Activated T-cell treated with anti-CD3 and anti-CD28 coated beads, Interleukin-2, amount 50 U/mL, for 72 hours (primary cell): ENCODE measurements around the gene MIA2. TPM values are rescaled to one million over a fixed set of nuclear protein-coding genes. Genes with fewer than 3 reads are reported as not detected.
"Not testable (repeated sequence)": the region's sequence is repeated elsewhere in the genome, so short reads cannot be mapped to it uniquely, and the experiment has no call there.

ENCODE experiments used
- ATAC-seq, 2 donors: fragments of 150-1000 bp; cut with Tn5 transposase; replicated peaks in 1 of 2; 2 replicates each; pipeline ENCODE4 v1.10.0; 2021; ENCODE audit warnings: moderate library complexity in 2 of 2, mild to moderate bottlenecking in 1 of 2
- DNase-seq, 2 donors: peaks; one replicate each; pipeline ENCODE4 v3.0.0; 2021 to 2022; ENCODE audit warnings: mixed read lengths in 1 of 2
- H3K27ac Mint-ChIP-seq: one replicate; pipeline ENCODE4 v1.8.0; 2022; ENCODE audit warnings: mild to moderate bottlenecking, moderate library complexity, mixed read lengths
- H3K27me3 Mint-ChIP-seq: one replicate; pipeline ENCODE4 v1.8.0; 2022; ENCODE audit warnings: low read depth, mixed read lengths
- H3K36me3 Mint-ChIP-seq, 2 donors: one replicate each; pipeline ENCODE4 v1.8.0; 2022; ENCODE audit warnings: mixed read lengths in 2 of 2, mild to moderate bottlenecking in 1 of 2; ENCODE audit not compliant: insufficient read depth in 2 of 2
- H3K4me1 Mint-ChIP-seq: one replicate; pipeline ENCODE4 v1.8.0; 2022; ENCODE audit warnings: low read depth, mixed read lengths
- H3K4me3 Mint-ChIP-seq, 2 donors: one replicate each; pipeline ENCODE4 v1.8.0; 2022; ENCODE audit warnings: mild to moderate bottlenecking in 2 of 2, mixed read lengths in 2 of 2, moderate library complexity in 2 of 2
- H3K9me3 Mint-ChIP-seq, 2 donors: one replicate each; pipeline ENCODE4 v1.8.0; 2022; ENCODE audit warnings: mixed read lengths in 2 of 2
- total RNA-seq, 2 donors: library from RNA; stranded (reverse); gene quantifications; one replicate each; pipeline ENCODE4 v1.2.3, GENCODE V29; 2022

The MIA2 gene
- total RNA-seq, 2 donors from 2014 or later, result 54.5 to 56.7 TPM

DNA sequence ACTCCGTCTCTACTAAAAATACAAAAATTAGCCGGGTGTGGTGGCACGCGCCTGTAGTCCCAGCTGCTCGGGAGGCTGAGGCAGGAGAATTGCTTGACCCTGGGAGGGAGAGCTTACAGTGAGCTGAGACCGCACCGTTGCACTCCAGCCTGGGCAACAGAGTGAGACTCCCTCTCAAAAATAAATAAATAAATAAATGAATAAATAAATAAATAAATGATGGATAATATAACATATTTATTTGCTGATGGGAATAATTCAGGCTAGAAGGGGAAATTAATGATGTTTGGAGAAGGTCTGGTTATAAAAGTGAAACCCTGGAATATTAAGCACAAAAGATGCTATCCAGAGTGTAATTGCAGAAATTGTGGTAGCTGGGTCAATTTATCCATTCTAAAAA, 107.4 kb downstream of the MIA2 start:
- peaks cover 12 to 22% of the 10 kb centered on the region in 2 donors for H3K36me3 Mint-ChIP-seq
- H3K4me3 Mint-ChIP-seq, H3K27me3 Mint-ChIP-seq, H3K9me3 Mint-ChIP-seq, H3K27ac Mint-ChIP-seq, DNase-seq, ATAC-seq: not testable (repeated sequence)
- H3K4me1 Mint-ChIP-seq, result peaks cover 20% of the 10 kb centered on the region

DNA sequence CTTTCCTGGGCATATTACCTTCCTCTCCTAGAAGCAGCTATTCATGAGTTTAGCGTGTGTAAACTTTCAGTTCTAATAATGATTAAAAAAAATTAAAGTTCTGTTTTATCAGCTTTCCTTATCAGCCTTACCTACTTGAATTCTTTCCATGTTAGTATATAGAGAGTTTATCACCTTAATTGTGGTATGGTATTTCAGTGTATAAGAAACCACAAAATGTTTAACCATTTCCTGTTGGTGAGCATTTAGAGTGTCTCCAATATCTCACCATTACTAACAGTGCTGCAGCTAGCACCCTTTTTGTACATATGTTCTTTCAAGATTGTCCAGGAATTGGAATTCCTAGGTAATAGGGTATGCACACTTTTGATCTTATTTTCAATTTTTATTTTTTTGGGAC, 109.1 kb downstream of the MIA2 start:
- peaks cover 10 to 22% of the 10 kb centered on the region in 2 donors for H3K36me3 Mint-ChIP-seq
- no peak overlapping the region for H3K27ac Mint-ChIP-seq
- no peaks in the 10 kb centered on the region for H3K27me3 Mint-ChIP-seq
- no peak overlapping the region for H3K4me3 Mint-ChIP-seq
- peaks cover 20% of the 10 kb centered on the region for H3K4me1 Mint-ChIP-seq
- ATAC-seq (no peak), DNase-seq (no peak)
- H3K9me3 Mint-ChIP-seq, result peaks cover 3% of the 10 kb centered on the region in 2 donors

GRCh38 chr14:39343614-39344013, 109.9 kb downstream of the MIA2 start:
- Mint-ChIP-seq H3K36me3 (peaks cover 10 to 21% of the 10 kb centered on the region in 2 donors), H3K27me3 (no peaks in the 10 kb centered on the region), H3K4me1 (peaks cover 20% of the 10 kb centered on the region), H3K4me3 (no peak overlapping the region), H3K9me3 (peaks cover 3% of the 10 kb centered on the region in 2 donors), H3K27ac (no peak overlapping the region)
- no peak for DNase-seq
- ATAC-seq, result no peak

DNA sequence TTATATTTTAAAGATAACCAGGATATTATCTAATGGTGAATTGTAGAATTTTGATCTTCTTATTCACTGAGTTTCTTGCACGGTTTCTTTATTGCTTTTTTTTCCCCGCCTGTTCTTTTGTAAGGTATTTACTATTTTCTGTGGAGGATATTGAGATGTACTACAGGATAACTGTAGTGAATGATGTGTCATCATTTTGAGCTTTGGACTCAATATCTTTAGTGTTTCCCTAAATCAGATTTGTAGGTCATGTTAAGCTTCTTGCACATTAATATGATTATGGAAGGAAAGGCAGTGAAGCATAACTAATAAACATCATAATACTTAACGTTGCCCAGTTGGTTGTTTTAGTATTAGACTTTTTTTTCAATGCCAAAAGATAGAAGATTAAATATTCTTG, 117.2 kb downstream of the MIA2 start:
- no peaks in the 10 kb centered on the region for H3K4me1 Mint-ChIP-seq
- peaks cover 3 to 4% of the 10 kb centered on the region in 2 donors for H3K9me3 Mint-ChIP-seq
- no peak overlapping the region for H3K4me3 Mint-ChIP-seq
- H3K27me3 Mint-ChIP-seq, result no peaks in the 10 kb centered on the region
- no peak overlapping the region for H3K27ac Mint-ChIP-seq
- DNase-seq (no peak), ATAC-seq (no peak)
- H3K36me3 Mint-ChIP-seq, result peaks cover 8 to 29% of the 10 kb centered on the region in 2 donors

DNA sequence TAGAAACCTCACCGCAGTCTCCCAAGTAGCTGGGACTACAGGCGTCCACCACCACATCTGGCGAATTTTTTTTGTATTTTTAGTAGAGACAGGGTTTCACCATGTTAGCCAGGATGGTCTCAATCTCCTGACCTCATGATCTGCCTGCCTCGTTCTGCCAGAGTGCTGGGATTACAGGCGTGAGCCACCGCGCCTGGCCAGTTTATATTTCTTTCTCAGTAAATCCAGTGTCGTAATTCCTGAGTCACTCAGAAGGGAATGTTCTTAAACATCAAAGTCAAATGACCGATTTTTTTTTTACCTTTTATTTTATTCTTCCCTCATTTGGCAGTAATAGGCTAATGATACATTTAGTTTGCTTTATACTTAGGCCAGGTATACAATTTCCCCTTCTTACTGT, 118.0 kb downstream of the MIA2 start:
- Mint-ChIP-seq H3K9me3 (peaks cover 4% of the 10 kb centered on the region in 2 donors), H3K4me1 (peaks cover 5% of the 10 kb centered on the region), H3K36me3 (peaks cover 11 to 34% of the 10 kb centered on the region in 2 donors), H3K27me3 (no peaks in the 10 kb centered on the region), H3K27ac (no peak overlapping the region), H3K4me3 (no peak overlapping the region)
- no peak for ATAC-seq
- DNase-seq, result no peak

DNA sequence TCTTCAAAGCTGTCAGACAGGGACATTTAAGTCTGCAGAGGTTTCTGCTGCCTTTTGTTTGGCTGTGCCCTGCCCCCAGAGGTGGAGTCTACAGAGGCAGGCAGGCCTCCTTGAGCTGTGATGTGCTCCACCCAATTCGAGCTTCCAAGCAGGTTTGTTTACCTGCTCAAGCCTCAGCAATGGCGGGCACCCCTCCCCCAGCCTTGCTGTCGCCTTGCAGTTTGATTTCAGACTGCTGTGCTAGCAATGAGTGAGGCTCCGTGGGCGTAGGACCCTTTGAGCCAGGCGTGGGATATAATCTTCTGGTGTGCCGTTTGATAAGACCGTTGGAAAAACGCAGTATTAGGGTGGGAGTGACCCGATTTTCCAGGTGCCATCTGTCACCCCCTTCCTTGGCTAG, 125.4 kb downstream of the MIA2 start:
- Mint-ChIP-seq H3K36me3 (peaks cover 26 to 47% of the 10 kb centered on the region in 2 donors), H3K9me3 (peaks cover 11 to 15% of the 10 kb centered on the region in 2 donors)
- not testable (repeated sequence) for DNase-seq, H3K4me3 Mint-ChIP-seq, H3K27ac Mint-ChIP-seq, ATAC-seq, H3K4me1 Mint-ChIP-seq, H3K27me3 Mint-ChIP-seq

DNA sequence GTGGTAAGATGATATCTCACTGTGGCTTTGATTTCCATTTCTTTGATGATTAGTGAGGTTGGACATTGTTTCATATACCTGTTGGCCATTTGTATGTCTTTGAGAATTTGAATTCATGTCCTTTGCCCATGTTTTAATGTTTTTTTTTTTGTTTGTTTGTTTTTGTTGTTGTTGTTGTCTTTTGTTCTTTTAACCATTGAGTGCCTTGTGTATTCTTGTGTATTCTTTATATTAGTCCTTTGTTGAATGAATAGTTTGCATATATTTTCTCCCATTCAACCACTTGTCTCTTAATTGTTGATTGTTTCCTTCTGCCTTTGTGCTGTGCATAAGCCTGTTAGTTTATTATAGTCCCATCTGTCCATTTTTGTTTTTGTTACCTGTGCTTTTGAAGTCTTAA, 126.6 kb downstream of the MIA2 start:
- H3K27ac Mint-ChIP-seq, result peak overlapping the region; percentile 4
- no peak overlapping the region for H3K4me3 Mint-ChIP-seq
- no peaks in the 10 kb centered on the region for H3K27me3 Mint-ChIP-seq
- peaks cover 12 to 15% of the 10 kb centered on the region in 2 donors for H3K9me3 Mint-ChIP-seq
- DNase-seq, result no peak
- peaks cover 31 to 55% of the 10 kb centered on the region in 2 donors for H3K36me3 Mint-ChIP-seq
- no peak for ATAC-seq
- peaks cover 5% of the 10 kb centered on the region for H3K4me1 Mint-ChIP-seq

- H3K4me1 Mint-ChIP-seq, ATAC-seq: not testable (repeated sequence)
These were observed 127.8 kb downstream of the MIA2 start for GRCh38 chr14:39361556-39361955.

GRCh38 chr14:39364509-39364908, 130.8 kb downstream of the MIA2 start:
- Mint-ChIP-seq H3K9me3 (peaks cover 14 to 17% of the 10 kb centered on the region in 2 donors), H3K36me3 (peaks cover 30 to 44% of the 10 kb centered on the region in 2 donors), H3K4me3 (no peak overlapping the region), H3K4me1 (no peaks in the 10 kb centered on the region), H3K27ac (peak overlapping the region; percentile 8), H3K27me3 (no peaks in the 10 kb centered on the region)
- DNase-seq (no peak), ATAC-seq (no peak)

More at GRCh38 chr14:39361556-39361955, 127.8 kb downstream of the MIA2 start:
- Mint-ChIP-seq H3K9me3 (peaks cover 14 to 17% of the 10 kb centered on the region in 2 donors), H3K36me3 (peaks cover 34 to 54% of the 10 kb centered on the region in 2 donors)
- H3K27me3 Mint-ChIP-seq, H3K4me3 Mint-ChIP-seq, H3K27ac Mint-ChIP-seq, DNase-seq: not testable (repeated sequence)

DNA sequence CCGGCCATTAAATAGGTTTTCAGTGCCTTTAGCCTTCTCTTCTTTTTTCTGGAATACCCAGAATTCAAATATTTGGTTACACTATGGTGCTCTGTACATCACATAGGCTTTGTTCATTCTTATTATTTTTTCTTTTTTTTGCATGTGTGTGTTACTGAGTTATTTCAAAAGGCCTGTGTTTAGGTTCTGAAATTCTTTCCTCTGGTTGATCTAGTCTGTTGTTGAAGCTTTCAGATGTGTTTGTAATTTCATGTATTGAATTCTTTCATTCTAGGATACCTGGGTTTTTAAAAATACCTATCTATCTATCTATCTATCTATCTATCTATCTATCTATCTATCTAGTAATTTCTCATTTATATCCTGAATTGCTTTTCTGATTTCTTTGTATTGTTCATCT, 131.6 kb downstream of the MIA2 start:
- H3K4me1 Mint-ChIP-seq, result no peaks in the 10 kb centered on the region
- H3K36me3 Mint-ChIP-seq, result peaks cover 28 to 37% of the 10 kb centered on the region in 2 donors
- H3K27ac Mint-ChIP-seq, result peak overlapping the region; percentile 69
- ATAC-seq, result no peak
- peaks cover 13 to 16% of the 10 kb centered on the region in 2 donors for H3K9me3 Mint-ChIP-seq
- no peak for DNase-seq
- H3K27me3 Mint-ChIP-seq, result no peaks in the 10 kb centered on the region
- no peak overlapping the region for H3K4me3 Mint-ChIP-seq

DNA sequence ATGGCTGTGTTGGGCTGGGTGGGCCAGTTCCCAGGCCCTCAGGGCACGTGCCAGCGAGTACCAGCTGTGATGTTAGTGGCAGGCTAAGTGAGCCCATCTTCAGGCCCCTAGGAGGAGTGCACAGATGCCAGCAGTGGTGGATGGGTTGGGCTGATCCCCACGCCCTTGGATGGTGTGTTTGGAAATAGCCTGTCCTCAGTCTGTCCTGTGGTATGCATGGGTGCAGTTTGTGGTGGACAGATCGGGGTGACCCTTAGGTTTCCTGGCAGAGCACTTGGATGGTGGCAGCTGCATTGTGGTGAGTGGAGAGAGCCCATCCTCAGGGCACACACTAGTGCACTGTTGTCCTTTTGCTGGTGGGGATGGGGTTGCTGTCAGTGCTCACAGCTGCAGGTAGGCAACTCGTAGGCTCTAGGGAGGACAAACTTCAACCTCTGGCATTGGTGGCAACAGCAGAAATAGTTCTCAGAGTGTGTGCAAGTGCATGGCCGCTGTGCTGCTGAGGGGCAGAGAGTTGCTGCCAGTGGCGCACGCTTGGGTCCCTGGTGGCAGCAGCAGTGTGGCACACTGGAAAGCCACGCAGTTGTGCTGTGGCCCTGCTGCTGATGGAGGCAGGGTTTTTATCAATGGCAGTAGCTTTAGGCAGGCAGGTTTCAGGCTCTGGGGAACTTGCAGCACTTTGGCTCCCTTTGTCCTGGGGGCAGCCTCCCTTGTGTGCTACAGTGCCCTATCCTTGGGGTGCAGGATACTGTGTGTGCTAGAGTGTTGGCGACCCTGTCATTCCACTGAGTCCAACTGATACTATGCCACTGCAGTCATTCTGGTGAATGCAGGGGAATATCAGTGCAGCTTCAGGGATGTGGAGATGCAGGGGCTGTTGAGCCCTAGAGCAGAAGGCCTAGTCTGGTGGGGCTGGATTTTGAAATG, 133.0 kb downstream of the MIA2 start:
- Mint-ChIP-seq H3K27ac (no peak overlapping the region), H3K4me1 (no peaks in the 10 kb centered on the region), H3K27me3 (no peaks in the 10 kb centered on the region), H3K4me3 (no peak overlapping the region), H3K9me3 (peaks cover 9 to 13% of the 10 kb centered on the region in 2 donors), H3K36me3 (peaks cover 24 to 33% of the 10 kb centered on the region in 2 donors)
- no peak for ATAC-seq
- no peak for DNase-seq

DNA sequence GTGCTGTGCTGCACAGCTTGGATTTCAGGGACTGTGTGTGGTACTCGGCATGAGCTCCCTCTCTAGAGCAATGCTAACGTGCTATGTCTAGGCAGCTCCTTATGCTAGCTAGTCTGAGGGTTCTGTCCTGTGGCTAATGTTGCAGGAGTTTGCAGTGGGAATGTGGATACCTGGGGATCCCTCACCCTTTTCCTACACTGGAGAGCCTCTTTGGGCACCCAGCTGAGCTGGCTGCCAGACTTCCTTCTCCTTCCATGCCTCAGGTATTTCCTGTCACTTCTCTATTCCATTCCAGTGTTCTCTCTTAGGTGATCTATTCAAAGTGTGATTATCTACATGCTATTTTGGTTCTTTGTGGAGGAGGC, 133.7 kb downstream of the MIA2 start:
- DNase-seq (no peak), ATAC-seq (no peak)
- no peaks in the 10 kb centered on the region for H3K27me3 Mint-ChIP-seq
- H3K9me3 Mint-ChIP-seq, result peaks cover 9 to 11% of the 10 kb centered on the region in 2 donors
- no peaks in the 10 kb centered on the region for H3K4me1 Mint-ChIP-seq
- no peak overlapping the region for H3K27ac Mint-ChIP-seq
- H3K36me3 Mint-ChIP-seq, result peaks cover 20 to 33% of the 10 kb centered on the region in 2 donors
- no peak overlapping the region for H3K4me3 Mint-ChIP-seq

DNA sequence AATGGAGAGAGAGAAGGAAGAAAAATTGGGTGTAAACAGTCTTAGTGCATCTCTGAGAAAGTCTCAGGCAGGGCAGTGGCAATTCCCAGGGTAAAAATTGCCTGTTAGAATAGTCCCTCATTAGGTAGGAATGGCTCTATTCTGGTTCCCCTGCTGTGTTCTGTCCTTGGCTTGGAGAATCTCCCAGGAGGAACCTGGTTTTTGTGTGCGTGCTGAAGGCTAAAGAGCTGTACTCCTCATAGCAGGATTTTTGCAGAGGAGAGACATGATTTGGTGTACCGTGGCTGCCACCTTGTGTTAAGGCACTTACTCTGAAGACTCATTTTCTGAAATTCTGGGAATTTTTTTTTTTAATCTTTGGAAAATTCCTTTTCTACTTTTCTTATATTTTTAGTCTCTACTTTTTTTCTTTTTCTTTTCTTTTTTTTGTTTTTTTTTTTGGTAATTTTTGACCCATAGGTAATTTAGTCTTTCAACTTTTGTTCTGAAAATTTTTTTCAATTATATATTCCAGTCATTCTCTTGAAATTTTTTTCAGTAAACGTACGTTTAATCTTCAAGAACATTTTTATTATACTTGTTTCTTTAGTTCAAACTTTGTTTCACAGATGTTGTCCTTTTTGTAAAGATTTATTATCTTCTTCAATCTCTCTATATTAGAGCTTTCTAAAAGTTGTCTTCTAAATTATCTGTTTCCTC, 134.7 kb downstream of the MIA2 start:
- peaks cover 16 to 26% of the 10 kb centered on the region in 2 donors for H3K36me3 Mint-ChIP-seq
- H3K4me1 Mint-ChIP-seq, result no peaks in the 10 kb centered on the region
- peak overlapping the region; percentile 10 for H3K27ac Mint-ChIP-seq
- H3K9me3 Mint-ChIP-seq, result peaks cover 7% of the 10 kb centered on the region in 2 donors
- ATAC-seq, result no peak
- no peaks in the 10 kb centered on the region for H3K27me3 Mint-ChIP-seq
- DNase-seq, result peak; percentile 14
- H3K4me3 Mint-ChIP-seq, result no peak overlapping the region
